NCI-H82 (cell line): Measurements from ENCODE around the gene PTPRE.
A peak's percentile ranks its signal among the peaks of the same experiment; 100 is the strongest.

Experiments
- DNase-seq: peaks from one replicate; lab custom pipeline; 2025; lab: John Stamatoyannopoulos, UW

PTPRE gene

DNA sequence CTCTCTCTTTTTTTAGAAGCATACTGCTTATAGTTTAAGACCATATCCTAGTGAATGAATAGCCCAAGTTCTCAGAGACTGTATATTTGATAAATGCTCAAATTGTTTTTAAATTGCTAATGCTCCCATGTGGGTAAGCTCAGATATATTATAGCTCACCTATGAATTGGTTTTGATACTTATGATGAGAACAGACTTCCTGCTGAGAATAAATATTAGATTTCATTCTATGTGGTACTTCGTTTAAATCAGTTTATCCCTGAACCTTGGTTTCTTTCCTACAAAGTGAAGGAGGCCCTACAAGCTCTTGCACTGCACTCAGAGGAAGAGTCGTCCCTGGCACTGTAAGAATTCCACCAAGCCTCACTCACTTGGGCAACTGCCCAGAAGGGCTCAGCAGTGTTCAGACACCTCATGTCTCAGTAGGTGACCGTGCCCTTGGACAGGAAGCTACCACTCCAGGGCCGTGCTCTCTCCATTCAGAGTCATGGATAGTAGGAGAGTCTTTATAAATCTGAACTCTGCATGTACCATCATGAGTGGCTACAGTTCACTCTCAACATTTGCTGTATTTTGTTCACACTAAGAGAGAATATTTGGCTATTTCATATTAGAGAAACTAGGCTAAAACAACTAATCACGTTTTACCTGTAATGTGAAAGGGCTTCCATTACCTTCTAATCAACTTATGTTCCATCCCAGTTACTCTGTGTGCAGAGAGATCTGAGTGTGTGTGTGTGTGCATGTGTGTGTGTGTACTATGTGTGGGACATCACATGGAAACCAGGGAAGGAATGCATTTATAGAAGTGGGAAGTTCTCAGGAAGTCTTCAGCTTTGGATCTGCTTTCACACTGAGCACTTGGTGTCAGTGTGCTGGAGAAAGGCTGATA lies 93.8 kb downstream of the PTPRE start:
- DNase-seq: no peak

DNA sequence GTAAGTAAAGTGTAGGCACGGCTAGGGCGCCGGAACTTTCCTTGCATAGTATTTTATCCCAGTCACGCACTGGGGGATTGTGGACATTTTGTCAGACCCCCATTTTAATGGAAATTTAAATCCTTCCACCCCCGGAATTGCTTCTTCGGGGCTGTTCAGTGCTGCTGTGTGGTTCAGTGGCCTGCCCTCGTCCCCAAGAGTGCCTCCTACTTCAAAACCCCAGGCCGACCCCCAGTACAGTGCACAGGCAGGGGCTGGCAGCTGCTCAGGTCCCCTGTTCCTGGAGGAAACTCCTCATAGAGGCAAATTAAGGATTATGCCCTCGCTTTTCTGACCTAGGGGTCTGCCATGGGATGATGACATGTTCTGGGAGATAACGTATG lies 94.5 kb downstream of the PTPRE start:
- DNase-seq: no peak

DNA sequence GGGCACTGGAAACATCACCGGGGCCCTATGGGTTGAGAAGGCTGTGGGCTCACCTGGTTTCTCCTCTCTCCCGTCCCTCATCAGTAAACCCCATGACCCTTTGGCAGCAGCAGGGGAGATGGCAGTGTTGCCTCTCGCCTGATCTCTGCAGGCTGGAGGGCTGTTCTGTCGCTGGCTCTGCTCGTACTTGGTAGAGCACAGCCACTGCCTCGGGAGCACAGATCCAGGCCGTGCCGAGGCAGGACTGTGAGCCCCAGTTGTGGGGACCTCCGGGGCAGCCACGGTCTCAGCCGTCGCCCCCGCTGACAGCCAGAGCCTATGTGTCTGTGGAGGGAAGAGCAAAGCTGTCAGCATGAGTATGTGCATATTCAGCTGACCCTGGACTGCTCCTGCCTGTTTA lies 94.9 kb downstream of the PTPRE start:
- DNase-seq: no peak

DNA sequence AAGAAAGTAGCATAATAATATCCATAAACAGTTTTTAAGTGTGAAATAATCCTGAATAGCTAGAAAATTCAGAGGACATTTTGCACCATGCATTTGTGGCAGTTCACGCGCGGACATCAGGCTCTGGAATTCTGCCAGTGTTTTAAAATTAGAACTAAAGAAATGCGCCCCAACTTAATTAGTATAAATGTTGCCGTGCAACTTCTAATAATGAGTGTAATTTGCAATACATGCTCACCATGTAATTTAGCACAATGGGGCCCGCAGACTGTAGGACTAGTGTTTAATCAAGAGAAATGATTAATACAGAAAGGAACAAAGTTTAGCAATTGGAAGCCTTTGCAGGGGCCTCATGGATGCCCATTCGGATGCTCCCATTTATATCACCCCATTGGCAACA lies 96.6 kb downstream of the PTPRE start:
- DNase-seq: no peak

DNA sequence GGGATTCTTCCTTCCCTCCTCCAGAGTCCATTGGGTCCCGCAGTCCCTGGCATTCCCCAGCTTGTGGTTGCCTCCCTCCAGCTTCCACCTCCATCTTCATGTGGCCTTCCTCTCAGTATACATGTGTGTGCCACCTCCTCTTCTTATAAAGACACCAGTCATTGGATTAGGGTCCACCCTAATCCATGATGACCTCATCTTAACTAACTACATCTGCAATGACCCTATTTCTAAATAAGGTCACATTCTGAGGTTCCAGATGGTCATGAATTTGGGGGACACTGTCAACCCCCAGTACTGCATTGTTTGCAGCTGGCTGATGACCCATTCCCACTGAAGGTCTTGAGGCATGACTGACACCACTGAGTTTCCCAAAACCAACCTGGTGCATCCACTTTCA lies 99.0 kb downstream of the PTPRE start:
- no peak for DNase-seq

DNA sequence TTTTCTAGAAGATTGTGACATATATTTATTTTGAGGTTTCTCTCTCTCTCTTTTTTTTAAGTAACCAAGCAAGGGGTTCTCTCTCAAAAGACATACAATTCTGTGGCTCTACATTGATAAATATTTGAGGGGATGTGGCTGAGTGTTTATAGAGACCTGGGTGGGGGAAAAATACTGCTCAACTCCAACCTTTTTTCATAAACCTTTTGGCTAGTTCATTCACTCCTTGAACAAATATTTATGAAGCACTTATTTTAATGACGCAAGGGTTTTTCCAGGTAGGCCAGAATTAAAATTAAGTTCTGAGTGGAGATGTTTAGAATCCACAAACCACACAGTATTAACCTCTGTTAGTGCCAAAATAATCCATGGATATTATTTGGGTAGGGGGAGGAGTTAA lies 100.2 kb downstream of the PTPRE start:
- no peak for DNase-seq

DNA sequence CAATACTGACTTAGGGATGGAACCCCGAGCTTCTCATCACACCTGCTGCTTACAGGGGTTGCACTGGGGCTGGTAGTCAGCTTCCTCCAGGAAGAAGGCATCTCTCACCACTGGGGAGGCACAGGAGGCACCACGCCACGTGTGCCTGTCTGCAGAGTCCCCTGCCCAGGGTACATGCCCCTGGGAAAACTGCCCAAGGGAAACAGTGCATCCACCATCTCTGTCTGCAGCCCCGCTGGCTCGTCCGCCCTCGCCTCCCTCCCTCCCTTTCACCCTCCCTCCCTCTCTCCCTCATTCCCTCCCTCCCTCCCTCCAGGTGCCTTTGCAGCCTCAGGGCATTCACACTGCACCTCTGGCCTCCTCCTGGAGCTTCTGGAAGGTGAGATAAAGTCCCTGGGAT lies 101.1 kb downstream of the PTPRE start:
- DNase-seq: no peak

DNA sequence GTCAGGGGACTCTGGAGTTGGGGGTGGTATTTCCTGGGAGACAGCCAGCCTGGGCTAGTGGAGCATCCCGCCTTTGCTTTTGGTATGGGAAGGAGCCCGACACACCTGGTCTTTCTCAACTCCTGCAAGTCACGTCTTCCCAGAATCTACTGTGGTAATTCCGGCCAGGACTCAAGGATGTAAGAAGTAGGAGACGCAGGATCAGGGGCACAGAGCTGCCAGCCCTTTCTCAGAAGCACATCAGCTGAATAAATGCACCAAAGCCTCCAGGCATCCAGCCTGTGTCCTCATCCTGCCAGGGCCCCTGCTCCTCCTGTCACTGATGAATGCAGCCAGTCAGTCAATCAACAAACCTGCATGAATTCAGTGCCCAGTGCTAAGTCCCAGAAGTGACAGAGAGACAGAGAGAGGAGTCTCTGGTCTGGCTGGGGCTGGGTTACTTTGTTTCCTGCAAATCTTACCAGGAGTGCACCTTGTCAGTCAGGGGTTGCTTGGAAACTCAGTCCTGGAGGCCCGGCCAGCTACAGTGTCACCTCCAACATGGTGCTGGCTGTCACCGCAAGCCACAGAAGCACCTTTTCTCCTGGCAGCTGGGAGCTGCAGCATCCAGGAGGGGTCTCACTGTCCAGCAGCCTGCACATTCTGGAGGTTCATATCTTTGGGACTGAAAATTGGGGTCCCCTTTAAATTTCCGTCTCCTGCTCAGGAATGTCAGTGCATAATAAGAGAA lies 101.8 kb downstream of the PTPRE start:
- no peak for DNase-seq

DNA sequence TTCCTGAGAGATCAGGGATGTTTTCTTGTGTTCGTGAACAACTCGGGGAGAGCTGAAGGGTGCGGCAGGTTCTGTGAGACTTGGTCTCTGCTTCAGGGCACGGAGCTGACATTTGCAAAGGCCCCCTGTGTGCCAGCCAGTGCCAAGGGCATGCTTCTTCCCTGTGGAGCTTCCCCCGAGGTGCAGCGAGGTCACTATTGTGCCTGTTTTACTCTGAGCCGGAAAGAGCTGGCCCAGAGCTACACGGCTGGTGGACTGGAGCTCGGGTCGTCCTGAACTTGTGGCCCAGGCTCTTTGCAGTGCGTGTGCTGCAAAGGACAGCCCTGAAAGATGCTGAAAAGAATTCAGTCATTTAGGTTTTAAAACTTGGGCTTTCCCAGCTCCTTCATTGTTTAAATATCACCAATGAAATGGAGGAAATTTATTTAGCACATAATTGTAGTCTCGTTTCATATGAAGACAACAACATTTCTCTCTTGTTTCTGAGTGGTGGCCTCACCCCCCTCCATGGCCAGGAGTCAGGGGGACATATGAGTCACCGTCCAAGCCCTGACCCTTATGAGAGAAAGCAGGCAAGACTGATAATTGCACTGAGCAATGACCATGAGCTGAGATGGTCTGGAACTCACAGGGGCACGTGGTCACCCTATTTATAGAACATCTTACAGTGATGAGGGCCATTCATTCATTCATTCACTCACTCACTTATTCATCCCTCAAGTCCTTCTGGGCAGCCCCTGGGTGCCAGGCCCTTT lies 102.6 kb downstream of the PTPRE start:
- DNase-seq: no peak

DNA sequence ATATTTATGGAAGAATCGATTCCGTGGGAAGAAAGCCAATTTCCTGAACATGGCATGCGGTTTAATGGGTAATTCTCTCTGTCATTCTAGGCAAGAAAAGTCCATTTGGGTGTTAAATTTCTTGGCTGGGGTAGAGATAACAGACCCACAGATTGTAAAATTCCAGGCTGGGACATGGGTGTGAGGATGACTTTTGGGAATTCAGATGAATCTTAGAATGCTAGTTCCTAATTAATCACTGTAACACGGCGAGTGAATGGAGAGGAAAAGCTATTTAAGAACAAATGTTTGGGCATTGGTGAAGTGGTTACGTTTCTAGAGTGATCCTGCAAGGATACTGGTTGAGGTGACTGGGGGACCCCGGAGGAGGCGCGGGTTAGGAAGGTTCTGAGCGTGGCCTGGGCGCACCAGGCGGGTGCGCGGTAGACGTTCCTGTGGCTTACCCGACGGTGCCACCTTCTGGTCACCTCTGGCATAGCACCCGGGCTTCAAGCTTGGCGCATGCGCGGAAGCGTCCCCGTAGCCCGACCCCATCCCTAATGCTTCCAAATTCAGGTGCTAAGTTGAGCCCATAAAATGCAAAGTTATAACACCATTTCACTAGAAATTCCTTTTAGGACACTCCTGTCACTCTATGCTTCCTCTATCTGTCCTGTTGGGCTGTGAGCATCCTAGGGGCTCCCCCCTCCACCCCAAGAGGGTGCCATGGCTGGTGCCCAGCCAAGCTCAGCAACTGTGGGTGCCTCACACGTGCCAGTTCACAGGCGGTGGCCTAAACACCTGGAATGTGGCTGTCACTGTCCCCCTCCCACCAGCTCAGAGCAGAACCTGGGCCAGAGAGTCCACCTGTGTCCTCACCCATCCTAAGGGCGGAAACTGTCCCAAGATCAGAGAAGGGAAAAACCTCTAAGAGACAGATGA lies 104.4 kb downstream of the PTPRE start:
- DNase-seq: peak; percentile 76

DNA sequence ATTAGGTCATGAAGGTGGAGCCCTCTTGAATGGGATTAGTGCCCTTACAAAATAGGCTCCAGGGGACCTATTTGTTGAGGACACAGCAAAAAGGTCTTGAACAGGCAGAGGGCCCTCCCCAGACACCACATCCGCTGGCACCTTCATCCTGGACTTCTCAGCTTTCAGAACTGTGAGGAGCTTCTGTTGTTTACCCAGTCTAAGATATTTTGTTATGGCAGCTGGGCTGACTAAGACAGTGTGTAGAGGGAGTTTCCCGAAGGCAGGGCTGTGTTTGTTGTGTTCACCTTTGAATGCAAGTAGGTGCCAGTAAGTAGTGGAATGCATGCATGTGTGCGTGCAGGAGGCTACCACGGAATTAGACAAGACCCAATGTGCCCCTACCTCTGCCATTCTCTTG lies 106.7 kb downstream of the PTPRE start:
- no peak for DNase-seq

DNA sequence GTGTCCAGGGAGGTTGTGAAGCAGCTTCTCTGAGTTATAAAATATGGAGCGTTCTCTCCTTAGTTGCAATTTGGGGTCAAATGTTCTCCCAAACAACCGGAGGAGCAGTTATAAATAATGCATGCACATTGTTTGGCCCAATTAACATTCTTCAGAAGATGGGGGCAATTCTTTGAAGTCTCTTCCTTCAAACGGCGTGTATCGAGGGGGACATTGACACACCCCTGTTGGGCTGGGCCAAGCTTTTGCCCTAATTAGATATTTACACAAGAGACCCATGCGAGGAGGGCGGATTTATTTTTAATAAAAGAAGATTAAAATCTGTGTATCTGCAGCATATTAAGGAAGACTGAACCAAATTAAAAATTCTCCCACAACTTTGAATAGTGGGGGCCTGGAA lies 107.3 kb downstream of the PTPRE start:
- DNase-seq: no peak

DNA sequence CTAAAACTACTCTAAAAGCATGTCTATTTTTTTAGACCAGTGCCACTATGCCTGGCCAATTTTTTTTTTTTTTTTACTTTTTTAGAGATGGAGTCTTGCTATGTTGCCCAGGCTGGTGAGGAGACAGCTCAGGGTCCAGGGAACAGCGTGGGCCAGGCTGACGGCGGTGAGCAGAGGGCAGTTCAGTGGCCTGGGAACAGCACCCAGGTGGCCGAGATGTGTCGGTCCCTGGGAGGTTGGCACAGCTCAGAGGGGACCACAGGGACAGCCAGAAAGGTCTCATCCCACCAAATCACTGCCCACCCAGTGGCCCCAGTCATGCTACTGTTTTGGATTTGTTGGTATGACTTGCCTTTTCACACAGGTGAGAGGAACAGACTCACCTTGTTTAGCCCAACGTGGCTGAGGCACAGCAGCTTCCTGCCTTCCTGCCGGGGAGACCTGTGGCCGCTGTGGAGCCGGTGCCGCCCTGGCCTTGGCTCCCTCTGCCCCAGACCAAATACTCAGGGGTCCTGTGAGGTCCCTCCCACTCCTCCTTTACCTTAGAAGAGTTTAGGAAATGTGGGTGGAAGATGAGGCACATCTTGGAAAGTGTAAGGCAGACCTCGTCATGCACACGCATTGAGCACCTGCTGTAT lies 109.6 kb downstream of the PTPRE start:
- no peak for DNase-seq

DNA sequence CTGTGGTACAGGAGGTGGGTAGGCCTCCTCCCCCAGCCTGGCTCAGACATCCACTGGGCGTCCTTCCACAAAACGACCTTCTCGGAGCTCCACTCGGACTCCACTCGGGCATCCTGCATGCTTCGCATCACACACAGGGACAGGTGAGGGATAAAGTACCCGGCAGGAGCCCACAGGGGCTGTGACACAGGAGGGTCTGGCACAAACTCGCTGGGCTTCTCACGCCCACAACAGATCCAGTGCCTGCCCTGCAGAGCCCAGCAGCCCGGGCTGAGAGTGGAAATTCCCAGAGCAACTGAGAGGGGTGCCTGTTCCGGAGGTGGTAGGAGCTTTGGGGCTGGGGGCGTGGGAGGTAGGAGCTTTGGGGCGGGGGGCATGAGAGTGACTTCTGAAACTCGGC lies 110.9 kb downstream of the PTPRE start:
- DNase-seq: no peak

DNA sequence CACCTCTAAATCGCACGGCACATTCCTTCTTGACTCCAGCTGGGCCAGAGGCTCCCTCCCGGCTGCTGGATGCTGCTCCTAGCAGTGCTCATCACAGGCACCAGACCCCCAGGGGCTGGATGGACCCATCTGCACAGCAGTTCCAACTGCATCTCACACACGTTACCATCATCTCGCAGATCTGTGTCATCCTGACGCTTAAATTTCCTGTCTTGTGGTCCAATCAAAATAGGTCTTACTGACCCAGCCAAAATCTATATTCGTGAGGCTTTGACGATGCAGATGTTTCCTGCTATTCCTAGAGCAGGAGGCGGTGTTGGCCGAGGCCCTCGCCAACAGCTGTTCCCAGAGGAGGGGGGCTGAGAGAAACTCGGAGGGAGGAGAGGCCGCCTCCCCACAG lies 111.3 kb downstream of the PTPRE start:
- DNase-seq: no peak

DNA sequence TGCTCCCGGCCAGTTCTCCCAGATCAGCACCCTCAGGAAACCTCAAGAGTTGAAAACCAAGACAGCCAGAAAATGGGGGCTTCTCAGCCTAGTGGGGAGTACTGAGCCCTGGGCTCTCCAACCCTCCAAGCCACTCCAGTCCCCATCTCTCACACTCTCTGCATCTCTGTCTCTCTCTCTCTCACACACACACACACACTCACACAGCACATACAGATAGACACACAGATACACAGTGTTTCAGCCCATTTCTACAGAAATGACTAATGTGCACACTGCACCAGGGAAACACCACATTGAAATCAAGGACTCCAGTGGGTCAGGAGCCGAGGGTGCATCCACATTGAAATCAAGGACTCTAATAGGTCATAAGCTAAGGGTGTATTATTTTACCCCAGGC lies 111.8 kb downstream of the PTPRE start:
- no peak for DNase-seq

DNA sequence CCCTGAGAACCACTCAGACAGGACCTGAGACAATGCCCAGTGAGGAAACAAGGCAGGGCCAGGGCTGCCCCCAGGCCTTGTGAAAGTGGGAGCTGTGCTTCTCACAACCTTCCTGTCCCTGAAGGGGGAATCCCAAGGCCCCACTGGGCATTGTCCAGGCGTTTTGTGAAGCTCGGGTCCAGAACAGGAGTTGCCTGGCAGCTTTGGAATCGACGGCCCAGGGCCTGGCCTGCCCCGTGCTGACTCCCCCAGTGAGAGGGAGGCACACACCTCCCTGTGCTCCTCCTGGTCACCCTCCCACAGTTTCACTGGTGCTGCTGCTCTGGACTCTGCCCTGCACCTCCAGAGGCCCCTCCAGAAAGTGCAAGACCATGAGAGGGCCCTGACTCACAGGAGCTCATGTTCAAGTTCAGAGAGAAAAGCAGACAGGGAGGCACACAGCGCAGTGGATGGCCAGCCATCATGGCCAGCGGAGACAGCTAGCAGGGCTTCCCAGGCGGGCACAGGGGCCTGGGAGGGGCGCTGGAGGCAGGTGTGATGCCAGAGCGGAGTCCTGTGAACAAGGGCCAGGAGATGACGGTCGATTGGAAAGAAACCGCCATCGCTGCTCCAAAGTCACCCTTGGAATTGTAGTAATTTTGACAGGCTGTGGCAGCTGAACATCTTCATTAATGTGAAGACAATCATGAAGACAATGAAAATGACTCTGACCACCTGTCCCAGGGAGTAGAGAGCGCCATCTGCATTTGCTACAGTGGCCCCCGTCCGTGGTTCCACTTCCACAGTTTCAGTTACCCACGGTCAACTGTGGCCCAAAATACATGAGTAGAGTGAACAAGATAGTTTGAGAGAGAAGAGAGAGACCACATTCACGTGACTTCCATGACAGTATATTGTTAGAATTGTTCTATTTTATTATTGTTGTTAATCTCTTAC lies 115.6 kb downstream of the PTPRE start:
- no peak for DNase-seq

DNA sequence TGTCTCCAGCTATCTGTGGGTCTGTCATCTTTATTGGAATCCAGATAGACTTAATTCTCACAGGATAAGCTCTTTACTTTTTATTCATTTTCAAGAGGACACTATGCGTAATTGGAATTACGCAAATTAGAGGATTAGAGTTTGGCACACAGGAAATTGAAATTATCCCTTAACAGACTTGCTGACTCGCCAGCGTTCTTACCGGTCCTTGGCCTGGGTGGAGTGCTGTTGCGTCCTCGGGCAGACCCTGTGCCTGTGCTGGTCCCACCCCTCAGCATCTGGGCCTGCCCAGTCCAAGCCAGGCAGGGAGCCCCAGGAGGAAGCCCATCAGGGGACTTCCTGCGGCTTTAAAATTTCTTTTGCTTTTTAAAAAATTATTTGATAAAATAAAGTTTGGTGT lies 117.5 kb downstream of the PTPRE start:
- DNase-seq: peak; percentile 72

DNA sequence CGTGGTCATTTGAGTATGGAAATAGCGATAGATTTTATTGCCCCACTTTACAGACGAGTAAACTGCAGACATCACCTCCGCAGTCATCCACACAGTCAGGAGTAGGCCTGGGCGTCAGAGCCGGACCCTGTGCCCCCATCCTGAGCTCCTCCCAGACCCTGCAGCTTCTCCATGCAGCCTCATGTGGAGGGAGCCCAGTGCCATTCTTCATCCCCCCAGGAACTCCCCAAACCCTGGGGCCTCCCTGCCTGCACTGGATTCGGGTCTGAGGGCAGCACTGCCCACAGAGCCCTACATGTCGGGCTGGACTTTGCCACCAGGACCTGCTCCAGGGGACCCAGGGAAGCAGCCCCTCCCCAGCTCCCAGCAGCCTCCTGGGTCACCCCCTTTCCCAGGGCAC lies 118.5 kb downstream of the PTPRE start:
- no peak for DNase-seq

DNA sequence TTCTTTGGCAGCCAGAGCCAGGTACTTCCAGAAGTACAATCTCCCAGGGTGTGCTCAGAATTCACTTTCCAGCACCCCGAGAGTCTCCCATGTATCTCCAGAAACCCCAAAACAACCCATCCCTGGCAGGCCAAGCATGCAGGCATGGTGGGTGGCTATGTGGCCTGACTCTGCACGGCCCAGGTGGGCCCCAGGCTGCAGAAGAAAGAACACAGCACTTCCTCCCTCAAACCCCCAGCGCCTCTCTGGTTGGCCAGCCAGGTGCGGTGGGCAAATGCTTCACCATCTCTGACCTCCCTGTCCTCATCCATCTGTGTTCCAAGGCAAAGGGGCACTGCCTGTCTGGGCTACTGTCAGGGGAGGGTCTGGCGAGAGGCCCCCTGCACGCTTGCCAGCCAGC lies 119.0 kb downstream of the PTPRE start:
- DNase-seq: no peak
